Activated CD4-positive, alpha-beta T cell treated with anti-CD3 and anti-CD28 coated beads, Interleukin-2, amount 50 U/mL, for 24 hours (primary cell): Measurements from ENCODE around the gene HEMGN.
A peak's percentile ranks its signal among the peaks of the same experiment; 100 is the strongest.
"Not testable (repeated sequence)": the region's sequence is repeated elsewhere in the genome, so short reads cannot be mapped to it uniquely, and the experiment has no call there.

Source experiments
- DNase-seq, 2 donors: peaks; one replicate each; pipeline ENCODE4 v3.0.0-alpha.2; 2020; ENCODE audit warnings: low read depth in 1 of 2, low spot score in 1 of 2

Gene HEMGN

GRCh38 chr9:97938081-97938644, at the start of gene HEMGN:
HEMGN (minus strand) TSS chr9:97938172; CDS start chr9:97938136, 36 bp downstream.
- no peak for DNase-seq

GRCh38 chr9:97987487-97987886, 49.5 kb upstream of the HEMGN start:
- DNase-seq, result no peak

GRCh38 chr9:97985058-97985861, 47.3 kb upstream of the HEMGN start:
- no peak for DNase-seq

GRCh38 chr9:97984188-97985057, 46.5 kb upstream of the HEMGN start:
- DNase-seq, result peak; percentile 67 to 77

- peak; percentile 28 to 39 for DNase-seq
Measured at GRCh38 chr9:97983589-97984187, 45.7 kb upstream of the HEMGN start.

GRCh38 chr9:97982683-97983588, 45.0 kb upstream of the HEMGN start, which contains the start of gene ANP32B:
ANP32B (plus strand) TSS chr9:97983341; CDS start chr9:97983556, 215 bp downstream.
- peak; percentile 90 to 91 for DNase-seq

- DNase-seq, result no peak
Measured at GRCh38 chr9:97981846-97982682, 44.1 kb upstream of the HEMGN start.

GRCh38 chr9:97980918-97981845, 43.2 kb upstream of the HEMGN start:
- no peak for DNase-seq

- no peak for DNase-seq
Measured at GRCh38 chr9:97980479-97980803, 42.5 kb upstream of the HEMGN start.

- DNase-seq, result no peak
Measured at GRCh38 chr9:97979788-97980478, 42.0 kb upstream of the HEMGN start.

- no peak for DNase-seq
Measured at GRCh38 chr9:97978371-97979130, 40.6 kb upstream of the HEMGN start.

GRCh38 chr9:97976633-97977032, 38.7 kb upstream of the HEMGN start:
- not testable (repeated sequence) for DNase-seq

- no peak for DNase-seq
Measured at GRCh38 chr9:97975376-97975775, 37.4 kb upstream of the HEMGN start.

- no peak for DNase-seq
Measured at GRCh38 chr9:97972753-97973152, 34.8 kb upstream of the HEMGN start.

GRCh38 chr9:97970165-97970564, 32.2 kb upstream of the HEMGN start:
- no peak for DNase-seq

- DNase-seq, result no peak
Measured at GRCh38 chr9:97969014-97969413, 31.0 kb upstream of the HEMGN start.

- no peak for DNase-seq
Measured at GRCh38 chr9:97966493-97966892, 28.5 kb upstream of the HEMGN start.
